Activated CD4-positive, alpha-beta T cell treated with anti-CD3 and anti-CD28 coated beads, Interleukin-2, Interleukin-6, amounts not matched to agents 100 ng/mL and 50 ng/mL, durations not matched to agents 16 hours and 8 hours (primary cell): ENCODE data around the gene LYZL6.
"Not testable (repeated sequence)": the region's sequence is repeated elsewhere in the genome, so short reads cannot be mapped to it uniquely, and the experiment has no call there.

Source experiments
- DNase-seq: peaks from one replicate; pipeline ENCODE4 v3.0.0-alpha.2; 2020

The LYZL6 gene

GRCh38 chr17:35944151-35944550, 638 bp upstream of the LYZL6 start:
- no peak for DNase-seq

- DNase-seq, result no peak
These were observed 826 bp downstream of the LYZL6 start for GRCh38 chr17:35942588-35943186.

GRCh38 chr17:35938492-35938891, 5.0 kb downstream of the LYZL6 start:
- DNase-seq, result not testable (repeated sequence)

GRCh38 chr17:35936063-35936462, 7.5 kb downstream of the LYZL6 start:
- no peak for DNase-seq

GRCh38 chr17:35934760-35935159, 8.8 kb downstream of the LYZL6 start:
- no peak for DNase-seq

GRCh38 chr17:35932586-35932985, 10.9 kb downstream of the LYZL6 start:
- no peak for DNase-seq

GRCh38 chr17:35931794-35932425, 11.6 kb downstream of the LYZL6 start:
- DNase-seq, result no peak

GRCh38 chr17:35930211-35931065, 13.1 kb downstream of the LYZL6 start, which contains the start of gene RDM1:
RDM1 (minus strand) TSS chr17:35930773; CDS start chr17:35930727, 46 bp downstream.
- DNase-seq, result peak; percentile 94

GRCh38 chr17:35927714-35928113, 15.8 kb downstream of the LYZL6 start:
- DNase-seq, result no peak

- no peak for DNase-seq
These were observed 19.9 kb downstream of the LYZL6 start for GRCh38 chr17:35923609-35924114.

GRCh38 chr17:35920229-35920628, 23.3 kb downstream of the LYZL6 start:
- no peak for DNase-seq

GRCh38 chr17:35918665-35919064, 24.8 kb downstream of the LYZL6 start:
- DNase-seq, result no peak

GRCh38 chr17:35917519-35918213, 25.8 kb downstream of the LYZL6 start:
- DNase-seq, result no peak

- DNase-seq, result no peak
These were observed 28.2 kb downstream of the LYZL6 start for GRCh38 chr17:35915153-35915964.

GRCh38 chr17:35914354-35914753, 29.2 kb downstream of the LYZL6 start:
- no peak for DNase-seq

- DNase-seq, result no peak
These were observed 29.9 kb downstream of the LYZL6 start for GRCh38 chr17:35913609-35914008.

GRCh38 chr17:35912942-35913341, 30.6 kb downstream of the LYZL6 start:
- no peak for DNase-seq

- no peak for DNase-seq
These were observed 31.1 kb downstream of the LYZL6 start for GRCh38 chr17:35912339-35912912.

GRCh38 chr17:35909408-35909807, 34.1 kb downstream of the LYZL6 start:
- no peak for DNase-seq

- DNase-seq, result no peak
These were observed 35.8 kb downstream of the LYZL6 start for GRCh38 chr17:35907691-35908090.

GRCh38 chr17:35906926-35907637, 36.4 kb downstream of the LYZL6 start:
- DNase-seq, result no peak
